ENCODE measurements around the gene ERC1. TPM values are rescaled to one million over a fixed set of nuclear protein-coding genes. Genes with fewer than 3 reads are reported as not detected.

ERC1 gene
- total RNA-seq, 4 donors from 2014 or later, result 46.1 to 83.2 (median 63.8) TPM

DNA sequence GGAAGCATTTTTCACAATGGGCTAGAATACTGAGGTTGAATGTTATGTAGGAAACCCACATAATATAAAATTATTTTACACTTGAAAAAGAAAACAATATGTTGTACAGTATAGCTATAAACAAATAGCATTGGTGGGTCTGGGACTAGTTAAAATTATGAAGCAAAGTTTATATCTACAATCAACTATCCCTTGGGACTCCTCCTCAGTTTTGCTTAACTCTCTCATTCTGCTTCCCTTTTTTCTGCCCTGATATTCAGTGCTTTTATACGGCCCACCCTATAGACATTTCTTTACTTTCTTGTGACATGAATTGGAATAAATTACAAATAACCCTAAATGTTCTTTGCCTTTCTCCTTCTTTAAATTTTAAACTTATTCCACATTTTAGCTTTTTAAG lies 302.9 kb downstream of the ERC1 start:
- DNase-seq (ENCODE audit: low spot score) (no peak), ATAC-seq (ENCODE audit: low FRiP score) (no peak)
- TF ChIP-seq, protein P1, sequence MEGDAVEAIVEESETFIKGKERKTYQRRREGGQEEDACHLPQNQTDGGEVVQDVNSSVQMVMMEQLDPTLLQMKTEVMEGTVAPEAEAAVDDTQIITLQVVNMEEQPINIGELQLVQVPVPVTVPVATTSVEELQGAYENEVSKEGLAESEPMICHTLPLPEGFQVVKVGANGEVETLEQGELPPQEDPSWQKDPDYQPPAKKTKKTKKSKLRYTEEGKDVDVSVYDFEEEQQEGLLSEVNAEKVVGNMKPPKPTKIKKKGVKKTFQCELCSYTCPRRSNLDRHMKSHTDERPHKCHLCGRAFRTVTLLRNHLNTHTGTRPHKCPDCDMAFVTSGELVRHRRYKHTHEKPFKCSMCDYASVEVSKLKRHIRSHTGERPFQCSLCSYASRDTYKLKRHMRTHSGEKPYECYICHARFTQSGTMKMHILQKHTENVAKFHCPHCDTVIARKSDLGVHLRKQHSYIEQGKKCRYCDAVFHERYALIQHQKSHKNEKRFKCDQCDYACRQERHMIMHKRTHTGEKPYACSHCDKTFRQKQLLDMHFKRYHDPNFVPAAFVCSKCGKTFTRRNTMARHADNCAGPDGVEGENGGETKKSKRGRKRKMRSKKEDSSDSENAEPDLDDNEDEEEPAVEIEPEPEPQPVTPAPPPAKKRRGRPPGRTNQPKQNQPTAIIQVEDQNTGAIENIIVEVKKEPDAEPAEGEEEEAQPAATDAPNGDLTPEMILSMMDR (IDR thresholded peaks at IDR 0.05), result no peak

DNA sequence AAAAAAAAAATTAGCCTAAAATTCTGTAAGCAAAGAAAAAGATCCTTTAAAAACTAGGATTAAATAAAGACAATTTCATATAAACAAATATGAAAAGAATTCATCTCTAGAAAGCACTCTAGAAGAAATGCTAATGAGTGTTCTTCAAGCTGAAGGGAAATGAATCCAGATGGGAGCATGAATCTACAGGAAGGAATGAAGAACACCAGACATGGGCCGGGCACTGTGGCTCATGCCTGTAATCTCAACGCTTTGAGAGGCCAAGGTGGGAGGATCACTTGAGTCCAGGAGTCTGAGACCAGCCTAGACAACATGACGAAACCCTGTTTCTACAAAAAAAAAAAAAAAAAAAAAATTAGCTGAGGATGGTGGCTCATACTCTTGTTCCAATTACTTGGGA lies 306.2 kb downstream of the ERC1 start:
- ATAC-seq (ENCODE audit: low FRiP score), result no peak
- DNase-seq (ENCODE audit: low spot score), result no peak
- TF ChIP-seq, protein P1 (IDR thresholded peaks at IDR 0.05), result no peak

DNA sequence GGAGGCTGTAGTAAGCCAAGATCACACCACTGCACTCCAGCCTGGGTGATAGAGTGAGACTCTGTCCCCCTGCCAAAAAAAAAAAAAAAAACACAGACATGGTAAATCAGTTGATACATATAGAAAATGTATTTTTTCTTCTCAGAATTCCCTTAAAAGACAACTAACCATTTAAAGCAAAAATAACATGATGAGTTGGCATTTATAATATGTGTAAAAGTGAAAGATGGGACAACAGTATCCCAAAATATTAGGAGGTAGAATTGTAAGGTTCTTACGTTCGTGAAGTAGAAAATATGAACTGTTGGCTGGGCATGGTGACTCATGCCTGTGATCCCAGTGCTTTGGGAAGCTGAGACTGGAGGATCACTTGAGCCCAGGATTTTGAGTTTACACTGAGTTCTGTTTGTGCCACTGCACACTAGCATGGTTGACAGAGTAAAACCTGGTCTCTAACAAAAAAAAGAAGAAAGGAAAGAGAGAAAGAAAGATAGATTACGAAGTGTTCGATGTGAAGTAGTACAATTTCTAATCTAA lies 306.7 kb downstream of the ERC1 start:
- ATAC-seq (ENCODE audit: low FRiP score), result no peak
- DNase-seq (ENCODE audit: low spot score), result no peak
- TF ChIP-seq, protein P1 (IDR thresholded peaks at IDR 0.05), result no peak

DNA sequence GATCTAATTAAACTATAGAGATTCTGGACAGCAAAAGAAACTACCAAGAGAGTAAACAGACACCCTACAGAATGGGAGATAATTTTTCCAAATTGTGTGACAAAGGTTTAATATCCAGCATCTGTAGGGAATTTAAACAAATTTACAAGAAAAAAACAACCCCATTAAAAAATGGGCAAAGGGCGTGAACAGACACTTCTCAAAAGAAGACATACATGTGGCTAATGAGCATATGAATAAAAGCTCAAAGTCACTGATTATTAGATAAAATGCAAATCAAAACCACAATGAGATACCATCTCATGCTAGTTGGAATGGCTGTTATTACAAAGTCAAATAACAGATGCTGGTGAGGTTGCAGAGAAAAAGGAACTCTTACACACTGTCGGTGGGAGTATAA lies 309.4 kb downstream of the ERC1 start:
- ATAC-seq (ENCODE audit: low FRiP score), result no peak
- no peak for DNase-seq (ENCODE audit: low spot score)
- TF ChIP-seq, protein P1 (IDR thresholded peaks at IDR 0.05), result no peak

DNA sequence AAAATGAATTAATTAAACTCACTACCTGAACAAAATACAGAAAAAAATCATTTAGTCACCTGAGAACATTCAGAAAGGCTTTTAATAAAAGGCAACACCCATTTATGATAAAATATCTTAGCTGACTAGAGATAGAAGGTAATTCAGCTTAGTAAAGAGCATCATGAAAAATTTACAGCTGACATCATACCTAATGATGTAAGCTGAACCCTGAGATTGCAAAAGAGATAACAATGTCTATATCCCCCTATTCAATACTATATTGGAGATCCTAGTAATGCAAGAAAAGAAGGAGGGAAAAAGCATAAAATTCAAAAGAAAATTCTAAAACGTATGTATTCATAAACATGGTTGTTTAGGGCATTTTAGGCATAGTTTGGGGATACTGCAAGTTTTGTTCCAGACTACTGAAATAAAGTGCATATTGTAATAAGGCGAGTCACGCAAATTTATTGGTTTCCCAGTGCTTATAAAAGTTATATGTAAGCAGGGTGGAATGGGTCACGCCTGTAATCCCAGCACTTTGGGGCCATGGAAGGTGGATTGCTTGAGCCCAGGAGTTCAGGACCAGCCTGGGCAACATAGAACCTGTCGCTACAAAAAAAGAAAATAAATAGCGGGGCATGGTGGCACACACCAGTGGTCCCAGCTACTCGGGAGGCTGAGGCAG lies 311.3 kb downstream of the ERC1 start:
- DNase-seq (ENCODE audit: low spot score) (no peak), ATAC-seq (ENCODE audit: low FRiP score) (no peak)
- TF ChIP-seq, protein P1 (IDR thresholded peaks at IDR 0.05), result no peak

DNA sequence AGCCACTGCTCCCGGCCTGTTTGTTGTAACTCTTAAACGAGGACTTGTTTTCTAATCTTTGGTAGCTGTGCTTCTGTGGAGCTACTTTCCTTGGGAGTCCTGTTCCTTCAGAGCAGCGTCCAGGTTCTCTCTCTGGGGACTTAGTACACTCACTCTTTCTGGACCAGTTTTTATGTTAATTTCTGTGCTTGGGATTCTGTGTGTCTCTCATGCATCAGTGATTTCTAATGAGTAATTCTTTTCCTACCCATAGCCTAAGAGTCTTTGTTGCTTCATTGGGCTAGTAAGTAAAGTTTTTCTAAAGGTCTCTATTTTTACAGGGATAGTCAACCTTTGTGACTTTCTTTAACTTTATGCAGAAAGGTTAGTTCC lies 314.0 kb downstream of the ERC1 start:
- DNase-seq (ENCODE audit: low spot score), result no peak
- ATAC-seq (ENCODE audit: low FRiP score), result no peak

More for the DNA sequence above, 314.0 kb downstream of the ERC1 start:
- TF ChIP-seq, protein P1 (IDR thresholded peaks at IDR 0.05), result no peak

Measured in omental fat pad (tissue), 4 donors.